Prostate gland (tissue), 2 donors: Measurements from ENCODE around the gene GSKIP.

ENCODE experiments used
- CTCF ChIP-seq, 4 experiments: fragments of 200-600 bp in 2 of 4; fragments of 450-650 bp in 2 of 4; sonication (generic) in 2 of 4; IDR thresholded peaks; 1 replicate in 3 of 4; 2 replicates in 1 of 4; pipeline ENCODE4 v1.5.1; 2016 to 2019; ENCODE audit warnings: antibody characterized with exemption in 4 of 4, mild to moderate bottlenecking in 2 of 4, moderate library complexity in 2 of 4
- POLR2A ChIP-seq: fragments of 450-650 bp; IDR thresholded peaks from one replicate; pipeline ENCODE4 v1.6.1; 2016; ENCODE audit warnings: antibody characterized with exemption, mild to moderate bottlenecking
- POLR2AphosphoS5 ChIP-seq: sonication (generic); formaldehyde crosslinking; IDR thresholded peaks from one replicate; pipeline ENCODE4 v1.6.1; 2017; ENCODE audit warnings: antibody characterized with exemption

DNA sequence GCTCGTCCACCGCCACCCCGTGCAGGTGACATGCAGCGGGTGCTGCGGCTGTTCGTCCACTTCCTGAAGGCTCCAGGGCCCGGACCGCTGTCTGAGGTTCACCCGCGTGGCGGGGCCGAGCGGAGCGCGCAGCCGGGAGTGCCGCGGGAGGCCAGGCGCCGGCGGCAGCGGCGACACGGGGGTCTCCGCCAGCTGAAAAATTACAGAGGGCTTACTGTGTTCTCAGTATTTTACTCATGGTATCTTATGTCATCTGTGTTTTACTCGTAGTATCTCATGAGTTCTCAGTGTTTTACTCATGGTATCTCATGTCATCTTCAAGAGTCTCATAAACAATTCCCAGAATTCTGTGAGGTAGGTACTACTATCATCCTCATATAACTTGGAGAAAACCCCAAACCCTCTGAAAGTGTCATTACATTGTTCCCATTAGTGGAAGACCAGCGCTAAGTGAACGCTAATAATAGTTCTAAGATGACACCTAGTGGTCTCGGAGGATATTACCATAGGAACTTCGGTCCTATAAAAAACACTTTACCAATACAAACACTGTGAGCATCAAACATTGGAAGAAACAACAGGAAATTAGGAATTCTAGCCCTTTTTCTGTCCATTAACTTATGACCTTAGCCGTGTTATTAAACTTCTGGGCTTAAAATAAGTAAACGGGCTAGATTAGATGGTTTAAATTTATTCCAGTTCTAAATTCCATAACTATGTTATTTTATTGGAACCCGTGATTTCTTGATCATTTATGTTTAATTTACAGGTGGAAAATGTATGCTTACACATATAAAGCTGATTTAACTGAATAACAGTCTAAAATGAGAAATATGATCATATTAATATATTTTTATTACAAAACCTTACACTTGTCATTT, 61.0 kb downstream of the GSKIP start:
- TF ChIP-seq CTCF (IDR thresholded peaks at IDR 0.05), result peak; percentile 57 to 89 (median 82)
- TF ChIP-seq POLR2A, result no peak
- peak; percentile 30 for TF ChIP-seq POLR2AphosphoS5
